Upper lobe of left lung (tissue), 6 donors: ENCODE data around the gene MID1. TPM values are rescaled to one million over a fixed set of nuclear protein-coding genes. Genes with fewer than 3 reads are reported as not detected.

Source experiments
- ATAC-seq, 2 donors: fragments of 200-7000 bp; cut with Tn5 transposase; one replicate each; pipeline ENCODE4 v1.9.1; 2022; ENCODE audit warnings: mild to moderate bottlenecking in 2 of 2, moderate library complexity in 2 of 2; ENCODE audit not compliant: low FRiP score in 2 of 2
- DNase-seq, 2 donors: peaks; one replicate each; pipeline ENCODE4 v3.0.0-alpha.2; 2019 to 2020
- H3K27ac ChIP-seq, 4 donors: fragments of 200-600 bp; sonication (generic); one replicate each; pipeline ENCODE4 v1.5.1; 2016 to 2019
- H3K27me3 ChIP-seq, 4 donors: fragments of 200-600 bp; sonication (generic); one replicate each; pipeline ENCODE4 v1.5.1; 2017 to 2019
- H3K36me3 ChIP-seq, 4 donors: fragments of 200-600 bp; sonication (generic); one replicate each; pipeline ENCODE4 v1.5.1; 2016 to 2019
- H3K4me1 ChIP-seq, 4 donors: fragments of 200-600 bp; sonication (generic); one replicate each; pipeline ENCODE4 v1.5.1; 2018 to 2019
- H3K4me3 ChIP-seq, 4 donors: fragments of 200-600 bp; sonication (generic); one replicate each; pipeline ENCODE4 v1.5.1; 2017 to 2019; ENCODE audit warnings: mild to moderate bottlenecking in 2 of 4, moderate library complexity in 1 of 4
- H3K9me3 ChIP-seq, 4 donors: fragments of 200-600 bp; sonication (generic); one replicate each; pipeline ENCODE4 v1.5.1; 2018 to 2019
- EP300 ChIP-seq, 4 donors: sonication (generic); formaldehyde crosslinking; IDR thresholded peaks; one replicate each; pipeline ENCODE4 v1.5.1; 2017; ENCODE audit warnings: antibody characterized with exemption in 4 of 4, control low read depth in 2 of 4
- POLR2A ChIP-seq, 4 donors: fragments of 450-650 bp; IDR thresholded peaks; one replicate each; pipeline ENCODE4 v1.5.1; 2016 to 2017; ENCODE audit warnings: antibody characterized with exemption in 4 of 4, mild to moderate bottlenecking in 2 of 4
- POLR2AphosphoS5 ChIP-seq, 2 donors: sonication (generic); formaldehyde crosslinking; IDR thresholded peaks; one replicate each; pipeline ENCODE4 v1.5.1; 2017; ENCODE audit warnings: antibody characterized with exemption in 2 of 2
- WGBS, 2 donors: methylation state at CpG; one replicate each; pipeline ENCODE4 v1.1.5; 2017 to 2018; 5-methylcytosine and 5-hydroxymethylcytosine counted together
- total RNA-seq, 6 donors: library from RNA; depleted of rRNA in 4 of 6; stranded (reverse); fragments of >200 nt in 4 of 6; gene quantifications; one replicate each; pipeline versions ENCODE4 v1.1.0 to v1.2.1, GENCODE V29; 2016 to 2021
- TF ChIP-seq, protein P1 (sequence below), 6 experiments: fragments of 450-650 bp in 4 of 6; fragments of 200-600 bp in 2 of 6; sonication (generic) in 2 of 6; IDR thresholded peaks; one replicate each; pipeline ENCODE4 v1.5.1; 2016 to 2019; ENCODE audit warnings: antibody characterized with exemption in 6 of 6
- donor health status: DM: no; HTN: no; CAD: no; lungs with moderate emphysema.
- donor health status: DM: no; HTN: yes; CAD: no; lungs with severe emphysema.

MID1 gene
- total RNA-seq, 6 donors from 2014 or later: 17.2 to 36.7 (median 25.6) TPM

- H3K36me3 ChIP-seq: no peaks in the 10 kb centered on the region
- ATAC-seq: no peak
- DNase-seq: no peak
- 32 to 38% methylated on average over 1 of the region's 1 CpG for WGBS, 2 donors
- no peak overlapping the region for H3K27ac ChIP-seq
- no peaks in the 10 kb centered on the region for H3K4me1 ChIP-seq
- no peak overlapping the region for H3K4me3 ChIP-seq
- H3K9me3 ChIP-seq: peaks cover 0 to 4% (median 0%) of the 10 kb centered on the region in 4 donors
- H3K27me3 ChIP-seq: no peaks in the 10 kb centered on the region
- TF ChIP-seq, protein P1, sequence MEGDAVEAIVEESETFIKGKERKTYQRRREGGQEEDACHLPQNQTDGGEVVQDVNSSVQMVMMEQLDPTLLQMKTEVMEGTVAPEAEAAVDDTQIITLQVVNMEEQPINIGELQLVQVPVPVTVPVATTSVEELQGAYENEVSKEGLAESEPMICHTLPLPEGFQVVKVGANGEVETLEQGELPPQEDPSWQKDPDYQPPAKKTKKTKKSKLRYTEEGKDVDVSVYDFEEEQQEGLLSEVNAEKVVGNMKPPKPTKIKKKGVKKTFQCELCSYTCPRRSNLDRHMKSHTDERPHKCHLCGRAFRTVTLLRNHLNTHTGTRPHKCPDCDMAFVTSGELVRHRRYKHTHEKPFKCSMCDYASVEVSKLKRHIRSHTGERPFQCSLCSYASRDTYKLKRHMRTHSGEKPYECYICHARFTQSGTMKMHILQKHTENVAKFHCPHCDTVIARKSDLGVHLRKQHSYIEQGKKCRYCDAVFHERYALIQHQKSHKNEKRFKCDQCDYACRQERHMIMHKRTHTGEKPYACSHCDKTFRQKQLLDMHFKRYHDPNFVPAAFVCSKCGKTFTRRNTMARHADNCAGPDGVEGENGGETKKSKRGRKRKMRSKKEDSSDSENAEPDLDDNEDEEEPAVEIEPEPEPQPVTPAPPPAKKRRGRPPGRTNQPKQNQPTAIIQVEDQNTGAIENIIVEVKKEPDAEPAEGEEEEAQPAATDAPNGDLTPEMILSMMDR (IDR thresholded peaks at IDR 0.05): no peak
- no peak for TF ChIP-seq POLR2AphosphoS5 (IDR thresholded peaks at IDR 0.05)
- no peak for TF ChIP-seq EP300 (IDR thresholded peaks at IDR 0.05)
- no peak for TF ChIP-seq POLR2A (IDR thresholded peaks at IDR 0.05)
These were observed 35.8 kb upstream of the MID1 start for GRCh38 chrX:10656214-10656613.

- Histone ChIP-seq H3K36me3 (no peaks in the 10 kb centered on the region), H3K4me3 (no peak overlapping the region), H3K27me3 (no peaks in the 10 kb centered on the region), H3K27ac (no peak overlapping the region), H3K9me3 (peaks cover 0 to 4% (median 0%) of the 10 kb centered on the region in 4 donors), H3K4me1 (no peaks in the 10 kb centered on the region)
- DNase-seq: no peak
- TF ChIP-seq POLR2AphosphoS5 (IDR thresholded peaks at IDR 0.05) (no peak), POLR2A (IDR thresholded peaks at IDR 0.05) (no peak), EP300 (IDR thresholded peaks at IDR 0.05) (no peak)
- TF ChIP-seq, protein P1 (IDR thresholded peaks at IDR 0.05): no peak
- 57 to 64% methylated on average over 3 of the region's 3 CpGs for WGBS, 2 donors
- no peak for ATAC-seq
These were observed 34.6 kb upstream of the MID1 start for GRCh38 chrX:10654960-10655359.

GRCh38 chrX:10653302-10653701 is 32.9 kb upstream of the MID1 start:
- Histone ChIP-seq H3K4me3 (no peak overlapping the region), H3K27me3 (no peaks in the 10 kb centered on the region), H3K27ac (no peak overlapping the region), H3K4me1 (no peaks in the 10 kb centered on the region), H3K36me3 (no peaks in the 10 kb centered on the region), H3K9me3 (peaks cover 0 to 4% (median 0%) of the 10 kb centered on the region in 4 donors)
- TF ChIP-seq EP300 (IDR thresholded peaks at IDR 0.05) (no peak), POLR2AphosphoS5 (IDR thresholded peaks at IDR 0.05) (no peak), POLR2A (IDR thresholded peaks at IDR 0.05) (no peak)
- TF ChIP-seq, protein P1 (IDR thresholded peaks at IDR 0.05): no peak
- no peak for ATAC-seq
- no peak for DNase-seq
- 76 to 100% methylated on average over 2 of the region's 2 CpGs for WGBS, 2 donors

GRCh38 chrX:10649265-10649664 is 28.9 kb upstream of the MID1 start:
- no peak for DNase-seq
- no peaks in the 10 kb centered on the region for H3K36me3 ChIP-seq
- H3K4me3 ChIP-seq: no peak overlapping the region
- no peaks in the 10 kb centered on the region for H3K27me3 ChIP-seq
- H3K9me3 ChIP-seq: no peaks in the 10 kb centered on the region
- TF ChIP-seq POLR2AphosphoS5 (IDR thresholded peaks at IDR 0.05) (no peak), POLR2A (IDR thresholded peaks at IDR 0.05) (no peak), EP300 (IDR thresholded peaks at IDR 0.05) (no peak)
- TF ChIP-seq, protein P1 (IDR thresholded peaks at IDR 0.05): no peak
- 63 to 84% methylated on average over 4 of the region's 4 CpGs for WGBS, 2 donors
- ATAC-seq: no peak
- H3K4me1 ChIP-seq: no peaks in the 10 kb centered on the region
- H3K27ac ChIP-seq: no peak overlapping the region

DNA sequence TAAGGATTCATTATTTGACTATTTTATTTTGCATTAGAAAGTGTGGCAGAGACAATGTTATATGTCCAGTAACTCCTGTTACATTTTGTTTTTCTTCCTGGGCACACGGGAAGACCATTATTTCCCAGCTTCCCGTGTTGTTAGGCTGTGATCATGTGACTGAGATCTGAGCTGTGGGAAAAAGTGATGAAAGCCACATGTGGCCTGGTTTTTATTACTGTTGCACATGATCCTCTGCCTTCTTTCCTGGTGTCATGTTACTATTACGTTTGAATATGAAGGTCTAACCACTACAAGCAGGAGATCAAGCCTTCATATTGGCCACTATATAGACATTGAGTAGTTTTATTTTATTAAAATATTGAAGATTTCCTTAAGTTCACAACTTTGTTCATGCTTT is 28.2 kb upstream of the MID1 start:
- WGBS, 2 donors: 39 to 45% methylated on average over 3 of the region's 3 CpGs
- Histone ChIP-seq H3K9me3 (no peaks in the 10 kb centered on the region), H3K27ac (no peak overlapping the region), H3K27me3 (no peaks in the 10 kb centered on the region), H3K36me3 (no peaks in the 10 kb centered on the region), H3K4me3 (no peak overlapping the region), H3K4me1 (no peaks in the 10 kb centered on the region)
- no peak for DNase-seq
- TF ChIP-seq POLR2A (IDR thresholded peaks at IDR 0.05) (no peak), POLR2AphosphoS5 (IDR thresholded peaks at IDR 0.05) (no peak), EP300 (IDR thresholded peaks at IDR 0.05) (no peak)
- TF ChIP-seq, protein P1 (IDR thresholded peaks at IDR 0.05): no peak
- ATAC-seq: no peak
